Choroid plexus epithelial cell (primary cell): ENCODE data around the gene PDCD7.
"Not testable (repeated sequence)": the region's sequence is repeated elsewhere in the genome, so short reads cannot be mapped to it uniquely, and the experiment has no call there.

Source experiments
- DNase-seq: peaks from one replicate; pipeline ENCODE4 v3.0.0-alpha.2; 2010; ENCODE audit warnings: low read depth
- H3K4me3 ChIP-seq: 2 replicates; pipeline ENCODE4 v1.5.1; 2011; ENCODE audit warnings: low read depth, mild to moderate bottlenecking, control low read depth, low read length, moderate library complexity
- CTCF ChIP-seq: conservative IDR thresholded peaks from 2 replicates; pipeline ENCODE4 v1.5.1; 2011; ENCODE audit warnings: low read depth, mild to moderate bottlenecking, control low read depth, inconsistent platforms, low read length, moderate library complexity

The PDCD7 gene

DNA sequence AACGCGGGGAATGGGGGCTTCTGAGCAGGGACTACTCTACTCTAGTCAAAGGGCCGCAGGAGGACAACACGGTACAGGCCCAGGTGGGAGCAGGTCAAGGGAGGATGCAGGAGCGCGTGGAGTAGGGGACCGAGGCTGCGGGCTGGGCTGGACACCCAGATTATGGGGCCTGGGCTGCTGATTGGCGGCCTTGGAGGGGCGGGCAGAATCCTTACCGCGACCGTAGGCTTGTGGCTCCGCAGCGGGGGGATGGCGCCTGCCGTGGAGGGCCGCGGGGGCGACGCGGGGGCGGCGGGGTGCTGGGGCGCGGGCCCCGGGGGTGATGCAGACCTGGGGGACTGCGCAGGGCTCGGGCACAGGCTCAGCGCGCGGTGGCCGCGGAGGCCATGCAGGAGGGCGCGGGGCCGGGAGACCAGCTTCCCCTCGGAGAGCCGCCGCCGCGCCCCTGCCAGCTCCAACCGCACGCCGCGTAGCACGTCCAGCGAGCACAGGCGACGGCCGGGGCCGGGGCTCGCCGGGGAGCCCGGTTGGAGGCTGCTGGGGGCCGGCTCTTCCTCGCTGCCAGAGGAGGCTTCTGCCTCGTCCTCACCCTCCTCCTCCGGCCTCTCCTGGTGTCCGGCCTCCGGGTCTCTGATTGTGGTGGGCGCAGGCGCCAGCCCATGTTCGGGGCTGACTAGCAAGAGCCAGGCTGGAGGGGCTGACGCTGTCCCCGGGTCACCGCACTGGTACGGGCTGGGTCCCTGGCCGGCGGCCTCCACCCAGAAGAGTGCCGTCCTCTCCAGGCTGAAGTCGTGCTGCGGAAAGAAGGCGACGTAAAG lies 31.5 kb downstream of the PDCD7 start:
- no peak for DNase-seq
- no peak overlapping the region for H3K4me3 ChIP-seq
- TF ChIP-seq CTCF = no peak

DNA sequence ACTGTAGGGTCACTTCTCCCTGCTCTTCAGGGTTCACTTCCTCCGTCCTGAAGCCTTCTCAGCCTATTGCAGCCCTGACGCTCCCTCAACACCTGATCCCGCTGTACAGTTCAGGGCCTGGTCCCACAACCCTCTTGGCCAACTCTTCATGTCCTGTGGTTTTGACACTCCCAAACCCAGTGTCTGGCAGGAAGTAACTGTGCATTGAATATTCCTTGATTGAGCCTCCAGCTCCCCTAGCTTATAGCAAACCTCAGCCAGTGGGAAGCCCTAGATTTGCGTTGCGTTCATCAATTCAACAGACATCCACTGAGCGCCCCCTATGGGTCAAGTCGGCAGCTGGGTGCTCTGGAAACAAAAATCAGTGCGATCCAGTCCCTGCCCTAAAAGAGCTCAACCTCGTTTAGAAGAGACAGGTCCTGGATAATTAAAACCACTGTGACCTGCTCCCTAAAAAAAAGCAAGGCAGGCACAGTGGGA lies 32.2 kb downstream of the PDCD7 start:
- TF ChIP-seq CTCF = peak; percentile 90
- peak; percentile 85 for DNase-seq
- no peak overlapping the region for H3K4me3 ChIP-seq

DNA sequence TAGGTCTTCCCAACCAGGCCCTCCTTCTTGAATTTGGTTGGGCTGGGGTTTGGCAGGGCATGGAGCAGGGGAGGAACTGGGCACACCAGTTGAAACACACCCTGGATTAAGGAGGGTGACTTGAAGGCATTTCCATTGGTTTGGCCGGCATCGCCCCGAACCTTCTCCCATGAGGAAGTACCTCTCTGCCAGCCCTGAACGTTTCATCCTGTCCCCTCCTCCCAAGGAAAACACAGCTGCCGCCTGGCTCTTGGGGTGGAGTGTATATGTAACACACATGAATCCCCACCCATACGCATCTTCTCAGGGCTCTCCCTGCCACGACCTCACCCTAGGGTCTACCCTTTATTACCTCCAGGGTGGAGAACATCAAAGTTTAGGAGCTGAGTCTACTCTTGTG lies 33.2 kb downstream of the PDCD7 start:
- H3K4me3 ChIP-seq = no peak overlapping the region
- TF ChIP-seq CTCF = no peak
- no peak for DNase-seq

GRCh38 chr15:65099801-65100200 lies 33.8 kb downstream of the PDCD7 start:
- H3K4me3 ChIP-seq, DNase-seq: not testable (repeated sequence)

- no peak for DNase-seq
- no peak for TF ChIP-seq CTCF
- no peak overlapping the region for H3K4me3 ChIP-seq
These were observed 34.3 kb downstream of the PDCD7 start for GRCh38 chr15:65099336-65099735.

- H3K4me3 ChIP-seq = no peak overlapping the region
- no peak for DNase-seq
- TF ChIP-seq CTCF = no peak
These were observed 35.9 kb downstream of the PDCD7 start for GRCh38 chr15:65097651-65098263.

GRCh38 chr15:65096481-65097385 lies 36.9 kb downstream of the PDCD7 start:
- peak; percentile 83 for DNase-seq
- TF ChIP-seq CTCF = no peak
- H3K4me3 ChIP-seq = no peak overlapping the region
